IMR-90 (cell line): Measurements from ENCODE around the gene RHOBTB1. TPM values are rescaled to one million over a fixed set of nuclear protein-coding genes. Genes with fewer than 3 reads are reported as not detected.

ENCODE experiments used
- ATAC-seq: fragments of 200-7000 bp; cut with Tn5 transposase; 2 replicates; pipeline ENCODE4 v1.9.1; 2020; ENCODE audit warnings: low read depth, mild to moderate bottlenecking, moderate library complexity
- BruUV-seq: library from RNA; stranded (reverse); fragments of 400-500 nt; replicated peaks from 2 replicates; lab custom pipeline; 2021; lab: Mats Ljungman, UMichigan
- CTCF ChIA-PET: fragments of 300-600 bp; formaldehyde crosslinking; extraction: SDS; loops from one replicate; lab custom pipeline; 2021; ENCODE audit warnings: antibody characterized with exemption; lab: Yijun Ruan, JAX
- POLR2A ChIA-PET: fragments of 300-600 bp; sonication (Branson Sonifier 250); formaldehyde crosslinking; loops from one replicate; lab custom pipeline; 2022; ENCODE audit warnings: antibody characterized with exemption; ENCODE audit not compliant: unreplicated experiment; lab: Charles Lee
- DNase-seq: peaks from one replicate; pipeline ENCODE4 v3.0.0; 2013
- H2AFZ ChIP-seq: replicated peaks from 2 replicates; pipeline ENCODE3; 2013; ENCODE audit warnings: low read length, mild to moderate bottlenecking; ENCODE audit not compliant: poor library complexity
- H2AK5ac ChIP-seq: 2 replicates; pipeline ENCODE4 v1.6.1; 2013; ENCODE audit warnings: low read depth, low read length, inconsistent platforms
- H2AK9ac ChIP-seq: replicated peaks from 2 replicates; pipeline ENCODE3; 2013; ENCODE audit warnings: mild to moderate bottlenecking, low read depth, low read length, moderate library complexity; ENCODE audit not compliant: poor library complexity
- H2BK120ac ChIP-seq: 2 replicates; pipeline ENCODE4 v1.6.1; 2013; ENCODE audit warnings: low read depth, low read length, inconsistent platforms
- H2BK15ac ChIP-seq: 3 replicates; pipeline ENCODE4 v1.6.1; 2013; ENCODE audit warnings: low read depth, low read length, inconsistent platforms
- H2BK20ac ChIP-seq: 2 replicates; pipeline ENCODE4 v1.6.1; 2013; ENCODE audit warnings: low read depth, mild to moderate bottlenecking, inconsistent platforms, low read length, moderate library complexity
- H2BK5ac ChIP-seq: 2 replicates; pipeline ENCODE4 v1.6.1; 2013; ENCODE audit warnings: mild to moderate bottlenecking, low read depth, low read length, inconsistent platforms; ENCODE audit not compliant: poor library complexity, severe bottlenecking
- H3K14ac ChIP-seq: replicated peaks from 2 replicates; pipeline ENCODE4 v1.6.1; 2013; ENCODE audit warnings: low read depth, low read length, inconsistent platforms
- H3K18ac ChIP-seq: 2 replicates; pipeline ENCODE4 v1.6.1; 2013; ENCODE audit warnings: low read depth, low read length, control low read depth
- H3K23ac ChIP-seq: 2 replicates; pipeline ENCODE4 v1.6.1; 2013; ENCODE audit warnings: low read depth, low read length, inconsistent platforms
- H3K27ac ChIP-seq: 2 replicates; pipeline ENCODE4 v1.5.1; 2013; ENCODE audit warnings: mild to moderate bottlenecking, control low read depth, low read length; ENCODE audit not compliant: insufficient read depth
- H3K27me3 ChIP-seq: 2 replicates; pipeline ENCODE4 v1.6.1; 2013; ENCODE audit warnings: low read length; ENCODE audit not compliant: control insufficient read depth, insufficient read depth
- H3K36me3 ChIP-seq: 2 replicates; pipeline ENCODE4 v1.6.1; 2013; ENCODE audit warnings: low read length, mixed read lengths; ENCODE audit not compliant: control insufficient read depth, insufficient read depth
- H3K4ac ChIP-seq: 2 replicates; pipeline ENCODE4 v1.6.1; 2013; ENCODE audit warnings: low read depth, low read length, inconsistent platforms
- H3K4me1 ChIP-seq: 2 replicates; pipeline ENCODE4 v1.6.1; 2013; ENCODE audit warnings: low read length, mixed read lengths; ENCODE audit not compliant: control insufficient read depth, insufficient read depth
- H3K4me2 ChIP-seq: 2 replicates; pipeline ENCODE4 v1.6.1; 2013; ENCODE audit warnings: low read depth, mild to moderate bottlenecking, control low read depth, low read length, moderate library complexity
- H3K4me3 ChIP-seq: 2 replicates; pipeline ENCODE4 v1.5.1; 2013; ENCODE audit warnings: low read depth, mild to moderate bottlenecking, control low read depth, low read length, moderate library complexity; ENCODE audit not compliant: insufficient read depth
- H3K56ac ChIP-seq: 2 replicates; pipeline ENCODE4 v1.6.1; 2013; ENCODE audit warnings: low read length, inconsistent platforms; ENCODE audit not compliant: insufficient read depth; ENCODE audit errors: extremely low read depth
- H3K79me1 ChIP-seq, 2 experiments: 2 replicates each; pipeline ENCODE4 v1.6.1; 2013; ENCODE audit warnings: low read length in 2 of 2, inconsistent platforms in 1 of 2, low read depth in 1 of 2
- H3K9ac ChIP-seq: 2 replicates; pipeline ENCODE4 v1.6.1; 2013; ENCODE audit warnings: low read depth, low read length, control low read depth
- H3K9me1 ChIP-seq: 2 replicates; pipeline ENCODE4 v1.6.1; 2013; ENCODE audit warnings: low read length, inconsistent platforms; ENCODE audit not compliant: insufficient read depth
- H3K9me3 ChIP-seq: 2 replicates; pipeline ENCODE4 v1.6.1; 2013; ENCODE audit warnings: low read length; ENCODE audit not compliant: control insufficient read depth, insufficient read depth
- H4K20me1 ChIP-seq: 2 replicates; pipeline ENCODE4 v1.6.1; 2013; ENCODE audit warnings: low read length, inconsistent platforms; ENCODE audit not compliant: insufficient read depth
- H4K5ac ChIP-seq: 2 replicates; pipeline ENCODE4 v1.6.1; 2013; ENCODE audit warnings: mild to moderate bottlenecking, low read depth, low read length, control low read depth
- H4K8ac ChIP-seq, 2 experiments: 2 replicates each; pipeline ENCODE4 v1.6.1; 2013; ENCODE audit warnings: low read depth in 2 of 2, low read length in 2 of 2, control low read depth in 1 of 2, inconsistent platforms in 1 of 2
- H4K91ac ChIP-seq: 2 replicates; pipeline ENCODE4 v1.6.1; 2013; ENCODE audit warnings: low read depth, low read length, inconsistent platforms; ENCODE audit not compliant: insufficient read depth
- BHLHE40 ChIP-seq: fragments of 150-350 bp; IDR thresholded peaks from 2 replicates; pipeline ENCODE4 v1.6.1; 2016; ENCODE audit warnings: mild to moderate bottlenecking, low read depth, low read length
- CEBPB ChIP-seq: IDR thresholded peaks from 2 replicates; pipeline ENCODE4 v1.6.1; 2012; ENCODE audit warnings: low read depth, low read length, improper control_type of control experiment
- CHD1 ChIP-seq: IDR thresholded peaks from 2 replicates; pipeline ENCODE4 v1.6.1; 2012; ENCODE audit warnings: low read depth, low read length, improper control_type of control experiment
- FOS ChIP-seq: fragments of 150-350 bp; IDR thresholded peaks from 2 replicates; pipeline ENCODE4 v1.6.1; 2016; ENCODE audit warnings: low read depth, low read length
- MAFK ChIP-seq: IDR thresholded peaks from 2 replicates; pipeline ENCODE4 v1.6.1; 2012; ENCODE audit warnings: low read depth, low read length, improper control_type of control experiment
- MAZ ChIP-seq: IDR thresholded peaks from 2 replicates; pipeline ENCODE4 v1.6.1; 2012; ENCODE audit warnings: low read depth, mild to moderate bottlenecking, low read length, improper control_type of control experiment, moderate library complexity, borderline replicate concordance
- MXI1 ChIP-seq: IDR thresholded peaks from 2 replicates; pipeline ENCODE4 v1.6.1; 2012; ENCODE audit warnings: low read depth, mild to moderate bottlenecking, low read length, moderate library complexity, borderline replicate concordance
- NFE2L2 ChIP-seq: fragments of 150-350 bp; IDR thresholded peaks from 2 replicates; pipeline ENCODE4 v1.6.1; 2016; ENCODE audit warnings: low read depth, mild to moderate bottlenecking, low read length
- POLR2A ChIP-seq: IDR thresholded peaks from 2 replicates; pipeline ENCODE4 v1.6.1; 2012; ENCODE audit warnings: mild to moderate bottlenecking, low read depth, low read length
- RAD21 ChIP-seq: IDR thresholded peaks from 2 replicates; pipeline ENCODE4 v1.6.1; 2012; ENCODE audit warnings: low read length, improper control_type of control experiment
- RCOR1 ChIP-seq: IDR thresholded peaks from 2 replicates; pipeline ENCODE4 v1.6.1; 2012; ENCODE audit warnings: mild to moderate bottlenecking, low read length, improper control_type of control experiment; ENCODE audit not compliant: insufficient replicate concordance
- SMC3 ChIP-seq: fragments of 150-350 bp; IDR thresholded peaks from 2 replicates; pipeline ENCODE4 v1.6.1; 2016; ENCODE audit warnings: low read depth, mild to moderate bottlenecking, antibody characterized with exemption, low read length, moderate library complexity
- WGBS, 2 experiments: methylation state at CpG; one replicate each; pipeline versions ENCODE4 v1.1.5 to v1.1.7; 2013; ENCODE audit warnings: missing lambda C conversion rate in 2 of 2; ENCODE audit not compliant: insufficient read length in 1 of 2; ENCODE audit errors: extremely low coverage in 2 of 2; 5-methylcytosine and 5-hydroxymethylcytosine counted together
- dilution Hi-C: fragments of 300-500 bp; cut with HindIII; formaldehyde crosslinking; loops from one replicate; pipeline ENCODE4 v1.14.3; 2018; ENCODE audit warnings: low sequenced_read_pairs; ENCODE audit not compliant: unreplicated experiment
- in situ Hi-C: fragments of 300-500 bp; cut with MboI; formaldehyde crosslinking; loops from 3 replicates; pipeline ENCODE4 v1.14.3; 2019; ENCODE audit warnings: low sequenced_read_pairs, inconsistent platforms, mixed read lengths
- intact Hi-C: fragments of 100-400 bp; cut with micrococcal nuclease; formaldehyde crosslinking; loops from 2 replicates; pipeline ENCODE4 v1.10.0; 2022
- polyA plus RNA-seq, 3 experiments: library from polyadenylated mRNA; depleted of rRNA; stranded (reverse); fragments of >200 nt; gene quantifications; 2 replicates each; pipeline ENCODE4 v1.2.3, GENCODE V29; 2012; ENCODE audit warnings: low replicate concordance in 1 of 3
- total RNA-seq: library from RNA; depleted of rRNA; stranded (reverse); fragments of >200 nt; gene quantifications from 2 replicates; pipeline ENCODE4 v1.2.3, GENCODE V29; 2012
- TF ChIP-seq, protein P1 (sequence below): fragments of 150-350 bp; IDR thresholded peaks from 2 replicates; pipeline ENCODE4 v1.6.1; 2016; ENCODE audit warnings: low read depth, mild to moderate bottlenecking, low read length, moderate library complexity, borderline replicate concordance
- TF ChIP-seq, protein P2 (sequence below): fragments of 150-350 bp; IDR thresholded peaks from 2 replicates; pipeline ENCODE4 v1.6.1; 2017; ENCODE audit warnings: mild to moderate bottlenecking, antibody characterized with exemption, low read length, low read depth
- TF ChIP-seq, protein P3 (sequence below): conservative IDR thresholded peaks from 2 replicates; pipeline ENCODE4 v1.5.1; 2012; ENCODE audit warnings: mild to moderate bottlenecking, low read depth, low read length, improper control_type of control experiment

The RHOBTB1 gene
- total and polyA plus RNA-seq, 2 of the 4 experiments (the other 2 are of a cell fraction), result 8.9 to 15.2 TPM

- no TSS peak for BruUV-seq
- Histone ChIP-seq H4K5ac (no peak overlapping the region), H4K8ac (no peak overlapping the region), H2AFZ (peak overlapping the region; percentile 36), H3K4me1 (peaks cover 10% of the 10 kb centered on the region), H3K4me3 (no peak overlapping the region), H3K27me3 (no peaks in the 10 kb centered on the region), H2BK15ac (no peak overlapping the region), H3K27ac (no peak overlapping the region), H4K20me1 (no peaks in the 10 kb centered on the region; the same call in 1 of the 2 replicates), H3K18ac (no peak overlapping the region), H2AK5ac (no peak overlapping the region; the same call in 1 of the 2 replicates), H3K14ac (peak overlapping the region; percentile 32; the same call in 1 of the 2 replicates), H3K36me3 (no peaks in the 10 kb centered on the region; the same call in 1 of the 2 replicates), H3K56ac (no peak overlapping the region), H2BK20ac (no peak overlapping the region; the same call in 1 of the 2 replicates), H3K4me2 (no peak overlapping the region), H2AK9ac (no peak overlapping the region), H2BK5ac (no peak overlapping the region), H3K9ac (no peak overlapping the region), H3K4ac (peak overlapping the region; percentile 53; the same call in 1 of the 2 replicates), H3K9me1 (peaks cover 8% of the 10 kb centered on the region; the same call in 1 of the 2 replicates), H3K9me3 (peaks cover 2% of the 10 kb centered on the region; the same call in 1 of the 2 replicates), H3K79me1 (peaks cover 31 to 58% of the 10 kb centered on the region in 2 experiments), H2BK120ac (0 out of 2 replicates have a peak overlapping the region, but pooled peaks have one; percentile 21), H4K91ac (0 out of 2 replicates have a peak overlapping the region, but pooled peaks have one; percentile 35), H3K23ac (no peak overlapping the region)
- in situ Hi-C loops, result no loop called here
- POLR2A ChIA-PET, result no interaction called here
- intact Hi-C loops, result no loop called here
- ATAC-seq (no peak), DNase-seq (no peak)
- WGBS, 2 experiments, result 63% methylated on average over 1 of the region's 2 CpGs; no CpG with 5 or more reads in 1 of the 2 experiments
- TF ChIP-seq NFE2L2, result no peak
- TF ChIP-seq, protein P1, sequence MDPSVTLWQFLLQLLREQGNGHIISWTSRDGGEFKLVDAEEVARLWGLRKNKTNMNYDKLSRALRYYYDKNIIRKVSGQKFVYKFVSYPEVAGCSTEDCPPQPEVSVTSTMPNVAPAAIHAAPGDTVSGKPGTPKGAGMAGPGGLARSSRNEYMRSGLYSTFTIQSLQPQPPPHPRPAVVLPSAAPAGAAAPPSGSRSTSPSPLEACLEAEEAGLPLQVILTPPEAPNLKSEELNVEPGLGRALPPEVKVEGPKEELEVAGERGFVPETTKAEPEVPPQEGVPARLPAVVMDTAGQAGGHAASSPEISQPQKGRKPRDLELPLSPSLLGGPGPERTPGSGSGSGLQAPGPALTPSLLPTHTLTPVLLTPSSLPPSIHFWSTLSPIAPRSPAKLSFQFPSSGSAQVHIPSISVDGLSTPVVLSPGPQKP, result no peak
- TF ChIP-seq MAZ, result no peak
- TF ChIP-seq, protein P2, sequence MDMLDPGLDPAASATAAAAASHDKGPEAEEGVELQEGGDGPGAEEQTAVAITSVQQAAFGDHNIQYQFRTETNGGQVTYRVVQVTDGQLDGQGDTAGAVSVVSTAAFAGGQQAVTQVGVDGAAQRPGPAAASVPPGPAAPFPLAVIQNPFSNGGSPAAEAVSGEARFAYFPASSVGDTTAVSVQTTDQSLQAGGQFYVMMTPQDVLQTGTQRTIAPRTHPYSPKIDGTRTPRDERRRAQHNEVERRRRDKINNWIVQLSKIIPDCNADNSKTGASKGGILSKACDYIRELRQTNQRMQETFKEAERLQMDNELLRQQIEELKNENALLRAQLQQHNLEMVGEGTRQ, result no peak
- no peak for TF ChIP-seq RCOR1
- no peak for TF ChIP-seq CEBPB
- no peak for TF ChIP-seq BHLHE40
- TF ChIP-seq FOS, result no peak
- TF ChIP-seq, protein P3, sequence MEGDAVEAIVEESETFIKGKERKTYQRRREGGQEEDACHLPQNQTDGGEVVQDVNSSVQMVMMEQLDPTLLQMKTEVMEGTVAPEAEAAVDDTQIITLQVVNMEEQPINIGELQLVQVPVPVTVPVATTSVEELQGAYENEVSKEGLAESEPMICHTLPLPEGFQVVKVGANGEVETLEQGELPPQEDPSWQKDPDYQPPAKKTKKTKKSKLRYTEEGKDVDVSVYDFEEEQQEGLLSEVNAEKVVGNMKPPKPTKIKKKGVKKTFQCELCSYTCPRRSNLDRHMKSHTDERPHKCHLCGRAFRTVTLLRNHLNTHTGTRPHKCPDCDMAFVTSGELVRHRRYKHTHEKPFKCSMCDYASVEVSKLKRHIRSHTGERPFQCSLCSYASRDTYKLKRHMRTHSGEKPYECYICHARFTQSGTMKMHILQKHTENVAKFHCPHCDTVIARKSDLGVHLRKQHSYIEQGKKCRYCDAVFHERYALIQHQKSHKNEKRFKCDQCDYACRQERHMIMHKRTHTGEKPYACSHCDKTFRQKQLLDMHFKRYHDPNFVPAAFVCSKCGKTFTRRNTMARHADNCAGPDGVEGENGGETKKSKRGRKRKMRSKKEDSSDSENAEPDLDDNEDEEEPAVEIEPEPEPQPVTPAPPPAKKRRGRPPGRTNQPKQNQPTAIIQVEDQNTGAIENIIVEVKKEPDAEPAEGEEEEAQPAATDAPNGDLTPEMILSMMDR, result no peak
- TF ChIP-seq POLR2A, result no peak
- TF ChIP-seq RAD21, result no peak
- no peak for TF ChIP-seq MAFK
- TF ChIP-seq CHD1, result no peak
- no peak for TF ChIP-seq MXI1
- TF ChIP-seq SMC3, result no peak
- CTCF ChIA-PET, result no interaction called here
- dilution Hi-C loops, result no loop called here
Measured at GRCh38 chr10:60921633-60922032, 22.4 kb downstream of the RHOBTB1 start.
